GM12878 (cell line): ENCODE data around the gene CCSER1. TPM values are rescaled to one million over a fixed set of nuclear protein-coding genes. Genes with fewer than 3 reads are reported as not detected.

ENCODE experiments used
- ATAC-seq: fragments of 200-7000 bp; cut with Tn5 transposase; 3 replicates; pipeline ENCODE4 v1.9.1; 2020; ENCODE audit warnings: mild to moderate bottlenecking, moderate library complexity
- BruUV-seq: library from RNA; stranded (reverse); fragments of 400-500 nt; replicated peaks from 2 replicates; lab custom pipeline; 2021; lab: Mats Ljungman, UMichigan
- CTCF ChIA-PET: fragments of 300-600 bp; sonication (Branson Sonifier 250); formaldehyde crosslinking; extraction: SDS; loops from one replicate; lab custom pipeline; 2021; ENCODE audit warnings: inconsistent platforms; lab: Yijun Ruan, JAX
- POLR2A ChIA-PET: fragments of 350-600 bp; formaldehyde crosslinking; extraction: SDS; loops from one replicate; lab custom pipeline; 2021; ENCODE audit warnings: inconsistent platforms; lab: Charles Lee
- RAD21 ChIA-PET: fragments of 300-600 bp; sonication (Branson Sonifier 250); formaldehyde crosslinking; loops from one replicate; lab custom pipeline; 2023; ENCODE audit warnings: antibody characterized with exemption; ENCODE audit not compliant: unreplicated experiment; lab: Charles Lee
- SMC1A ChIA-PET: fragments of 300-600 bp; sonication (Branson Sonifier 250); formaldehyde crosslinking; loops from one replicate; lab custom pipeline; 2023; ENCODE audit not compliant: unreplicated experiment, uncharacterized antibody; lab: Charles Lee
- DNase-seq: peaks from one replicate; pipeline ENCODE4 v3.0.0-alpha.2; 2011; ENCODE audit warnings: low read depth, low spot score
- FAIRE-seq: peaks from 3 replicates; lab custom pipeline; 2011; peaks lifted over from hg19 to GRCh38; lab: Jason Lieb, UNC
- H2AFZ ChIP-seq: 2 replicates; pipeline ENCODE4 v1.6.0; 2011; ENCODE audit warnings: low read depth, low read length, control low read depth; ENCODE audit not compliant: control insufficient read depth
- H3K27ac ChIP-seq: 2 replicates; pipeline ENCODE4 v1.5.1; 2011; ENCODE audit warnings: control low read depth; ENCODE audit not compliant: control insufficient read depth, insufficient read depth
- H3K27me3 ChIP-seq, 2 experiments: replicated peaks in 1 of 2; 2 replicates each; pipeline versions ENCODE4 v1.6.0 to v1.6.1; 2011; ENCODE audit warnings: low read length in 1 of 2; ENCODE audit not compliant: control insufficient read depth in 2 of 2, insufficient read depth in 2 of 2
- H3K36me3 ChIP-seq, 2 experiments: 2 replicates each; pipeline ENCODE4 v1.5.1; 2011; ENCODE audit warnings: low read length in 1 of 2; ENCODE audit not compliant: control insufficient read depth in 2 of 2, insufficient read depth in 2 of 2
- H3K4me1 ChIP-seq: 2 replicates; pipeline ENCODE4 v1.6.1; 2011; ENCODE audit warnings: mild to moderate bottlenecking, low read length, moderate library complexity, mixed read lengths; ENCODE audit not compliant: control insufficient read depth, insufficient read depth
- H3K4me2 ChIP-seq: 2 replicates; pipeline ENCODE4 v1.6.0; 2011; ENCODE audit warnings: control low read depth; ENCODE audit not compliant: control insufficient read depth, insufficient read depth
- H3K4me3 ChIP-seq: fragments of 200-600 bp; sonication (generic); 2 replicates; pipeline ENCODE4 v1.5.1; 2016
- H3K79me2 ChIP-seq: 2 replicates; pipeline ENCODE4 v1.6.0; 2011; ENCODE audit warnings: low read length; ENCODE audit not compliant: control insufficient read depth, insufficient read depth
- H3K9ac ChIP-seq: 2 replicates; pipeline ENCODE4 v1.8.0; 2011; ENCODE audit warnings: low read length, control low read depth, mixed read lengths; ENCODE audit not compliant: control insufficient read depth, insufficient read depth
- H3K9me3 ChIP-seq: replicated peaks from 3 replicates; pipeline ENCODE4 v1.5.1; 2011; ENCODE audit warnings: mild to moderate bottlenecking, low read length; ENCODE audit not compliant: control insufficient read depth, insufficient read depth
- H4K20me1 ChIP-seq: 2 replicates; pipeline ENCODE4 v1.6.0; 2011; ENCODE audit not compliant: control insufficient read depth, insufficient read depth
- DPF2 ChIP-seq: fragments of 450-650 bp; IDR thresholded peaks from 2 replicates; pipeline ENCODE4 v1.6.1; 2017; ENCODE audit warnings: mild to moderate bottlenecking
- FOS ChIP-seq: IDR thresholded peaks from 3 replicates; pipeline ENCODE4 v1.6.1; 2011; ENCODE audit warnings: borderline replicate concordance; ENCODE audit not compliant: insufficient read length; ENCODE audit errors: extremely low read depth
- PAX5 ChIP-seq: IDR thresholded peaks from 2 replicates; pipeline ENCODE4 v1.6.1; 2011; ENCODE audit warnings: low read depth, low read length, borderline replicate concordance
- SMAD1 ChIP-seq: fragments of 450-650 bp; IDR thresholded peaks from 2 replicates; pipeline ENCODE4 v1.6.1; 2018; ENCODE audit warnings: mild to moderate bottlenecking, low read depth; ENCODE audit not compliant: partially characterized antibody
- SREBF2 ChIP-seq: IDR thresholded peaks from 2 replicates; pipeline ENCODE4 v1.6.1; 2012; ENCODE audit warnings: mild to moderate bottlenecking, low read length
- ZBTB4 ChIP-seq: fragments of 450-650 bp; formaldehyde crosslinking; IDR thresholded peaks from 2 replicates; pipeline ENCODE4 v1.4.0; 2022; ENCODE audit warnings: mild to moderate bottlenecking, moderate library complexity
- ZNF384 ChIP-seq: IDR thresholded peaks from 2 replicates; pipeline ENCODE4 v1.6.1; 2012; ENCODE audit warnings: low read depth, mild to moderate bottlenecking, low read length, improper control_type of control experiment, borderline replicate concordance
- ZNF687 ChIP-seq: fragments of 450-650 bp; IDR thresholded peaks from 2 replicates; pipeline ENCODE4 v1.6.1; 2017; ENCODE audit warnings: mild to moderate bottlenecking, moderate library complexity
- WGBS: methylation state at CpG from one replicate; pipeline ENCODE4 v1.1.6; 2016; ENCODE audit warnings: low lambda C conversion rate; ENCODE audit not compliant: insufficient replicate concordance, insufficient coverage; ENCODE audit errors: missing lambda C conversion rate; 5-methylcytosine and 5-hydroxymethylcytosine counted together
- in situ Hi-C: fragments of 300-500 bp; cut with MboI; formaldehyde crosslinking; loops from 9 replicates; pipeline ENCODE4 v1.14.3; 2018; ENCODE audit warnings: mixed read lengths
- intact Hi-C: fragments of 100-400 bp; cut with micrococcal nuclease; formaldehyde crosslinking; loops from one replicate; pipeline ENCODE4 v1.14.2; 2022; ENCODE audit not compliant: unreplicated experiment
- polyA plus RNA-seq, 11 experiments: library from polyadenylated mRNA; depleted of rRNA in 4 of 11; unstranded in 6 of 11; stranded (reverse) in 5 of 11; fragments of >200 nt; fragmentation: Nextera tagmentation in 4 of 11; fragmentation: Illumina TruSeq in 1 of 11; extraction: Ambion mirVana in 4 of 11; extraction: Trizol in 1 of 11; gene quantifications; 1 replicate in 1 of 11; 2 replicates in 10 of 11; pipeline versions ENCODE4 v1.2.1 to v1.2.3, GENCODE V29; 2011 to 2016; ENCODE audit warnings: inconsistent platforms in 2 of 11, missing spikeins in 2 of 11, low read depth in 1 of 11
- total RNA-seq, 4 experiments: library from RNA; depleted of rRNA in 3 of 4; stranded (reverse); fragments of >200 nt in 3 of 4; fragmentation: Illumina TruSeq in 1 of 4; extraction: Trizol in 1 of 4; gene quantifications; 2 replicates each; pipeline versions ENCODE4 v1.2.1 to v1.2.3, GENCODE V29; 2013 to 2021

CCSER1 gene
- total and polyA plus RNA-seq, 10 of the 15 experiments (the other 5 are each of a cell fraction or from before 2014, with no cell fraction given): 0.22 to 2.7 (median 1.0) TPM

- DNase-seq (no peak), ATAC-seq (no peak), FAIRE-seq (peak; percentile 27)
- no peaks in the 10 kb centered on the region for H3K36me3 ChIP-seq
- SMC1A ChIA-PET: no interaction called here
- CTCF ChIA-PET: interaction anchor here (1.2 kb wide), 1 partner anchor 27 kb away, joined by 3 read pairs; no protein-coding TSS in a partner anchor
- no peak for TF ChIP-seq ZNF384
- TF ChIP-seq FOS: no peak
- TF ChIP-seq DPF2: no peak
- no peak for TF ChIP-seq ZBTB4
- POLR2A ChIA-PET: no interaction called here
- no peaks in the 10 kb centered on the region for H3K27me3 ChIP-seq
- H3K27ac ChIP-seq: no peak overlapping the region
- no peaks in the 10 kb centered on the region for H3K4me1 ChIP-seq
- H3K9ac ChIP-seq: no peak overlapping the region
- H3K4me2 ChIP-seq: no peak overlapping the region
- H4K20me1 ChIP-seq: no peaks in the 10 kb centered on the region
- in situ Hi-C loops (no loop called here), intact Hi-C loops (no loop called here)
- no peak overlapping the region for H3K4me3 ChIP-seq
- WGBS: 0% methylated on average over 1 of the region's 1 CpG
- RAD21 ChIA-PET: no interaction called here
- BruUV-seq: no TSS peak
- no peaks in the 10 kb centered on the region for H3K79me2 ChIP-seq
- no peak overlapping the region for H2AFZ ChIP-seq
- no peaks in the 10 kb centered on the region for H3K9me3 ChIP-seq
Measured at GRCh38 chr4:90733211-90733610, 606.0 kb downstream of the CCSER1 start.

- no peaks in the 10 kb centered on the region for H4K20me1 ChIP-seq
- no peak for TF ChIP-seq ZNF687
- no peak for TF ChIP-seq PAX5
- TF ChIP-seq SMAD1: no peak
- no peak for TF ChIP-seq SREBF2
- no TSS peak for BruUV-seq
- WGBS: 93% methylated on average over 3 of the region's 4 CpGs
- H3K9me3 ChIP-seq: no peaks in the 10 kb centered on the region
- H2AFZ ChIP-seq: no peak overlapping the region
- H3K4me2 ChIP-seq: no peak overlapping the region
- ChIA-PET RAD21 (no interaction called here), SMC1A (interaction anchor here (1.7 kb wide), 1 partner anchor 9 kb away, joined by 5 read pairs; no protein-coding TSS in a partner anchor), CTCF (no interaction called here), POLR2A (no interaction called here)
- H3K4me1 ChIP-seq: no peaks in the 10 kb centered on the region
- no peak overlapping the region for H3K27ac ChIP-seq
- no peaks in the 10 kb centered on the region for H3K36me3 ChIP-seq
- no peak for FAIRE-seq
- no peak for ATAC-seq
- H3K9ac ChIP-seq: no peak overlapping the region
- no peaks in the 10 kb centered on the region for H3K79me2 ChIP-seq
- no peaks in the 10 kb centered on the region for H3K27me3 ChIP-seq
- no peak overlapping the region for H3K4me3 ChIP-seq
- DNase-seq: no peak
- in situ Hi-C loops (no loop called here), intact Hi-C loops (no loop called here)
Measured at GRCh38 chr4:90745176-90745575, 618.0 kb downstream of the CCSER1 start.
